ENCODE results near the gene RIMS4. TPM values are rescaled to one million over a fixed set of nuclear protein-coding genes. Genes with fewer than 3 reads are reported as not detected.

Gene RIMS4
- total and polyA plus RNA-seq, 2 of the 8 experiments (the other 6 are each of a cell fraction or from before 2014, with no cell fraction given) = 13.3 to 44.2 TPM

DNA sequence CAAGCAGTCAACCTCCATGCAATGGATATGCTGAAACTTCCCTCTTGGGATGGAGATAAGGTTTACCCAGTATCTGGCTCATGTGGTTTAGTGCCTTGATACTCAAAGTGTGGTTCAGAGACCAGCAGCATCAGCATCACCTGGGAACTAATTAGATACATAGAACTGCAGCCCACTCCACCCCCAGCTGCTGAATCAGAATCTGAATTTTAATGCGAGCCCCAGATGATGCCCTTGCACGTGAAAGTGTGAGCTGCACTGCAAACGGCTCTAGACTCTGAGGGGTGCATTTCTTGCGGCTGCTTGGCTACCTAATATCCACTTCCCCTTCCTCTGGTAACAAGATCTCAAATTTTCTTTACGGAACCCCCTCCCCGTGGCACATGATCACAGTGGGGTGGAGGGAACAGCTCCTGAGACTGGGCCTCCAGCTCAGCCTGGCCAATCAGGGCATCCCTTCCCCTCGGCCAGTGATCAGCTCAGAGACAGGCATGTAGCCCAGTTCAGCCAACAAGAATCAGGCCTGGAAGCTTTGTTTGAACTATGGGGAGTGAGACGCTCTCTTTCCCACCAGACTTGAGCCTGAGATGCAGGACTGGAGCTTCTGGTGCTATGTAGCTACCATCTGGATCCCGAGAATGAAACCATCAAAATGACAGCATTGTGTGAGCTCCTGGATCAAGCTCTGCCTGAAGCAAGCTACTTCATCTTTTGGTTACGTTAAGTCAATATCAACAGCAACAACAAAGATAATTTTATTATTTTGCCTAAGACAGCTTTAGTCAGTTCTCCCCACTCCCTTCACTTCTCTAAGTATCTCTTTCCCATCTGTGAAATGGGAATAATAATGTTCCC lies 51.9 kb downstream of the RIMS4 start (continued):
- no peak for TF ChIP-seq POLR2A (IDR thresholded peaks at IDR 0.05; ENCODE audit: control extremely low read depth in 1 of 2, low read depth in 2 of 2, low read length in 2 of 2)
- TF ChIP-seq SUZ12 (IDR thresholded peaks at IDR 0.05; ENCODE audit: low read length) = no peak
- TF ChIP-seq, protein P1, sequence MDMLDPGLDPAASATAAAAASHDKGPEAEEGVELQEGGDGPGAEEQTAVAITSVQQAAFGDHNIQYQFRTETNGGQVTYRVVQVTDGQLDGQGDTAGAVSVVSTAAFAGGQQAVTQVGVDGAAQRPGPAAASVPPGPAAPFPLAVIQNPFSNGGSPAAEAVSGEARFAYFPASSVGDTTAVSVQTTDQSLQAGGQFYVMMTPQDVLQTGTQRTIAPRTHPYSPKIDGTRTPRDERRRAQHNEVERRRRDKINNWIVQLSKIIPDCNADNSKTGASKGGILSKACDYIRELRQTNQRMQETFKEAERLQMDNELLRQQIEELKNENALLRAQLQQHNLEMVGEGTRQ (IDR thresholded peaks at IDR 0.05; ENCODE audit: low read length) = no peak
- no peak for TF ChIP-seq CBX8 (IDR thresholded peaks at IDR 0.05; ENCODE audit: borderline replicate concordance, low read depth, low read length)
- TF ChIP-seq RFX5 (IDR thresholded peaks at IDR 0.05; ENCODE audit: borderline replicate concordance, low read depth, low read length) = no peak
- TF ChIP-seq MAFK (IDR thresholded peaks at IDR 0.05; ENCODE audit: low read depth, low read length) = no peak

Measured in H1 (cell line).